CD4-positive, alpha-beta T cell treated with Interleukin-2 at 100 ng/mL for 4 hours (primary cell): ENCODE measurements around the gene PRDX5.
"Not testable (repeated sequence)": the region's sequence is repeated elsewhere in the genome, so short reads cannot be mapped to it uniquely, and the experiment has no call there.

ENCODE experiments used
- DNase-seq: peaks from one replicate; pipeline ENCODE4 v3.0.0-alpha.2; 2020; ENCODE audit warnings: low spot score

The PRDX5 gene

GRCh38 chr11:64305691-64306562 lies 12.0 kb upstream of the PRDX5 start:
- peak; percentile 77 for DNase-seq

- no peak for DNase-seq
Observed at GRCh38 chr11:64306563-64306875, 11.4 kb upstream of the PRDX5 start.

GRCh38 chr11:64306876-64307622 lies 10.9 kb upstream of the PRDX5 start:
- DNase-seq: no peak

GRCh38 chr11:64307795-64308194 lies 10.1 kb upstream of the PRDX5 start:
- not testable (repeated sequence) for DNase-seq

GRCh38 chr11:64312947-64313346 lies 5.0 kb upstream of the PRDX5 start:
- DNase-seq: no peak

GRCh38 chr11:64313491-64314145 lies 4.3 kb upstream of the PRDX5 start:
- DNase-seq: no peak

- no peak for DNase-seq
Observed at GRCh38 chr11:64314146-64314804, 3.6 kb upstream of the PRDX5 start.

GRCh38 chr11:64314805-64315561 lies 2.9 kb upstream of the PRDX5 start:
- DNase-seq: no peak

GRCh38 chr11:64315667-64316526 lies 2.0 kb upstream of the PRDX5 start:
- not testable (repeated sequence) for DNase-seq

GRCh38 chr11:64316672-64317324 lies 1.1 kb upstream of the PRDX5 start:
- DNase-seq: peak; percentile 34

- DNase-seq: peak; percentile 98
Observed at GRCh38 chr11:64317325-64317960, 478 bp upstream of the PRDX5 start, which contains the start of gene TRMT112. Gene TRMT112, minus strand, starts transcription at chr11:64317559. Its CDS starts 33 bp downstream, at chr11:64317526.

GRCh38 chr11:64318766-64319761 lies 1.1 kb downstream of the PRDX5 start:
- no peak for DNase-seq

GRCh38 chr11:64320556-64320955 lies 2.6 kb downstream of the PRDX5 start:
- no peak for DNase-seq

GRCh38 chr11:64321026-64321425 lies 3.1 kb downstream of the PRDX5 start:
- DNase-seq: no peak

GRCh38 chr11:64321533-64321932 lies 3.6 kb downstream of the PRDX5 start:
- no peak for DNase-seq

GRCh38 chr11:64322925-64323260 lies 5.0 kb downstream of the PRDX5 start:
- no peak for DNase-seq

GRCh38 chr11:64323373-64323772 lies 5.5 kb downstream of the PRDX5 start:
- DNase-seq: no peak

- not testable (repeated sequence) for DNase-seq
Observed at GRCh38 chr11:64323984-64324383, 6.1 kb downstream of the PRDX5 start.
